GM12878 (cell line): ENCODE measurements around the gene ADCY1. TPM values are rescaled to one million over a fixed set of nuclear protein-coding genes. Genes with fewer than 3 reads are reported as not detected.

ENCODE experiments used
- ATAC-seq: fragments of 200-7000 bp; cut with Tn5 transposase; 3 replicates; pipeline ENCODE4 v1.9.1; 2020; ENCODE audit warnings: mild to moderate bottlenecking, moderate library complexity
- BruUV-seq: library from RNA; stranded (reverse); fragments of 400-500 nt; replicated peaks from 2 replicates; lab custom pipeline; 2021; lab: Mats Ljungman, UMichigan
- CTCF ChIA-PET: fragments of 300-600 bp; sonication (Branson Sonifier 250); formaldehyde crosslinking; extraction: SDS; loops from one replicate; lab custom pipeline; 2021; ENCODE audit warnings: inconsistent platforms; lab: Yijun Ruan, JAX
- POLR2A ChIA-PET: fragments of 350-600 bp; formaldehyde crosslinking; extraction: SDS; loops from one replicate; lab custom pipeline; 2021; ENCODE audit warnings: inconsistent platforms; lab: Charles Lee
- RAD21 ChIA-PET: fragments of 300-600 bp; sonication (Branson Sonifier 250); formaldehyde crosslinking; loops from one replicate; lab custom pipeline; 2023; ENCODE audit warnings: antibody characterized with exemption; ENCODE audit not compliant: unreplicated experiment; lab: Charles Lee
- SMC1A ChIA-PET: fragments of 300-600 bp; sonication (Branson Sonifier 250); formaldehyde crosslinking; loops from one replicate; lab custom pipeline; 2023; ENCODE audit not compliant: unreplicated experiment, uncharacterized antibody; lab: Charles Lee
- DNase-seq: peaks from one replicate; pipeline ENCODE4 v3.0.0-alpha.2; 2011; ENCODE audit warnings: low read depth, low spot score
- FAIRE-seq: peaks from 3 replicates; lab custom pipeline; 2011; peaks lifted over from hg19 to GRCh38; lab: Jason Lieb, UNC
- H2AFZ ChIP-seq: 2 replicates; pipeline ENCODE4 v1.6.0; 2011; ENCODE audit warnings: low read depth, low read length, control low read depth; ENCODE audit not compliant: control insufficient read depth
- H3K27ac ChIP-seq: 2 replicates; pipeline ENCODE4 v1.5.1; 2011; ENCODE audit warnings: control low read depth; ENCODE audit not compliant: control insufficient read depth, insufficient read depth
- H3K27me3 ChIP-seq, 2 experiments: replicated peaks in 1 of 2; 2 replicates each; pipeline versions ENCODE4 v1.6.0 to v1.6.1; 2011; ENCODE audit warnings: low read length in 1 of 2; ENCODE audit not compliant: control insufficient read depth in 2 of 2, insufficient read depth in 2 of 2
- H3K36me3 ChIP-seq, 2 experiments: 2 replicates each; pipeline ENCODE4 v1.5.1; 2011; ENCODE audit warnings: low read length in 1 of 2; ENCODE audit not compliant: control insufficient read depth in 2 of 2, insufficient read depth in 2 of 2
- H3K4me1 ChIP-seq: 2 replicates; pipeline ENCODE4 v1.6.1; 2011; ENCODE audit warnings: mild to moderate bottlenecking, low read length, moderate library complexity, mixed read lengths; ENCODE audit not compliant: control insufficient read depth, insufficient read depth
- H3K4me2 ChIP-seq: 2 replicates; pipeline ENCODE4 v1.6.0; 2011; ENCODE audit warnings: control low read depth; ENCODE audit not compliant: control insufficient read depth, insufficient read depth
- H3K4me3 ChIP-seq: fragments of 200-600 bp; sonication (generic); 2 replicates; pipeline ENCODE4 v1.5.1; 2016
- H3K79me2 ChIP-seq: 2 replicates; pipeline ENCODE4 v1.6.0; 2011; ENCODE audit warnings: low read length; ENCODE audit not compliant: control insufficient read depth, insufficient read depth
- H3K9ac ChIP-seq: 2 replicates; pipeline ENCODE4 v1.8.0; 2011; ENCODE audit warnings: low read length, control low read depth, mixed read lengths; ENCODE audit not compliant: control insufficient read depth, insufficient read depth
- H3K9me3 ChIP-seq: replicated peaks from 3 replicates; pipeline ENCODE4 v1.5.1; 2011; ENCODE audit warnings: mild to moderate bottlenecking, low read length; ENCODE audit not compliant: control insufficient read depth, insufficient read depth
- H4K20me1 ChIP-seq: 2 replicates; pipeline ENCODE4 v1.6.0; 2011; ENCODE audit not compliant: control insufficient read depth, insufficient read depth
- BHLHE40 ChIP-seq, 2 experiments: fragments of 450-650 bp in 1 of 2; IDR thresholded peaks; 2 replicates each; pipeline ENCODE4 v1.6.1; 2011 to 2017; ENCODE audit warnings: low read depth in 2 of 2, borderline replicate concordance in 1 of 2, improper control_type of control experiment in 1 of 2, low read length in 1 of 2, mild to moderate bottlenecking in 1 of 2
- EED ChIP-seq: sonication (generic); IDR thresholded peaks from 2 replicates; pipeline ENCODE4 v1.6.1; 2016; ENCODE audit warnings: antibody characterized with exemption, low read depth
- MEF2B ChIP-seq: fragments of 450-650 bp; IDR thresholded peaks from 2 replicates; pipeline ENCODE4 v1.6.1; 2018; ENCODE audit warnings: mild to moderate bottlenecking, moderate library complexity; ENCODE audit not compliant: partially characterized antibody, poor library complexity, severe bottlenecking
- MXI1 ChIP-seq: fragments of 150-350 bp; IDR thresholded peaks from 2 replicates; pipeline ENCODE4 v1.6.1; 2011; ENCODE audit warnings: low read depth, mild to moderate bottlenecking, inconsistent platforms, low read length, improper control_type of control experiment
- NFIC ChIP-seq: IDR thresholded peaks from 2 replicates; pipeline ENCODE4 v1.6.1; 2012; ENCODE audit warnings: low read depth, mild to moderate bottlenecking, inconsistent platforms, low read length, moderate library complexity
- NFYB ChIP-seq: IDR thresholded peaks from 2 replicates; pipeline ENCODE4 v1.6.1; 2011; ENCODE audit warnings: low read depth, mild to moderate bottlenecking, low read length, improper control_type of control experiment, moderate library complexity; ENCODE audit not compliant: insufficient read depth
- STAT3 ChIP-seq: IDR thresholded peaks from 2 replicates; pipeline ENCODE4 v1.6.1; 2011; ENCODE audit warnings: low read depth, low read length, improper control_type of control experiment
- TAF1 ChIP-seq: IDR thresholded peaks from 2 replicates; pipeline ENCODE4 v1.6.1; 2011; ENCODE audit warnings: mild to moderate bottlenecking, low read depth, low read length, borderline replicate concordance
- TARDBP ChIP-seq: IDR thresholded peaks from 2 replicates; pipeline ENCODE4 v1.6.1; 2016; ENCODE audit warnings: borderline replicate concordance
- TBL1XR1 ChIP-seq: IDR thresholded peaks from 2 replicates; pipeline ENCODE4 v1.6.1; 2012; ENCODE audit warnings: low read depth, low read length, improper control_type of control experiment
- TCF12 ChIP-seq: IDR thresholded peaks from 2 replicates; pipeline ENCODE4 v1.6.1; 2011; ENCODE audit warnings: low read depth, mild to moderate bottlenecking, low read length
- TCF3 ChIP-seq: IDR thresholded peaks from 2 replicates; pipeline ENCODE4 v1.6.1; 2012; ENCODE audit warnings: low read depth, mild to moderate bottlenecking, low read length, borderline replicate concordance; ENCODE audit not compliant: insufficient read depth
- TCF7 ChIP-seq: IDR thresholded peaks from 2 replicates; pipeline ENCODE4 v1.6.1; 2014; ENCODE audit warnings: antibody characterized with exemption, borderline replicate concordance
- WRNIP1 ChIP-seq: IDR thresholded peaks from 2 replicates; pipeline ENCODE4 v1.6.1; 2011; ENCODE audit warnings: low read depth, low read length, improper control_type of control experiment, borderline replicate concordance
- YY1 ChIP-seq: IDR thresholded peaks from 2 replicates; pipeline ENCODE4 v1.6.1; 2011; ENCODE audit warnings: low read depth, mild to moderate bottlenecking, low read length
- WGBS: methylation state at CpG from one replicate; pipeline ENCODE4 v1.1.6; 2016; ENCODE audit warnings: low lambda C conversion rate; ENCODE audit not compliant: insufficient replicate concordance, insufficient coverage; ENCODE audit errors: missing lambda C conversion rate; 5-methylcytosine and 5-hydroxymethylcytosine counted together
- in situ Hi-C: fragments of 300-500 bp; cut with MboI; formaldehyde crosslinking; loops from 9 replicates; pipeline ENCODE4 v1.14.3; 2018; ENCODE audit warnings: mixed read lengths
- intact Hi-C: fragments of 100-400 bp; cut with micrococcal nuclease; formaldehyde crosslinking; loops from one replicate; pipeline ENCODE4 v1.14.2; 2022; ENCODE audit not compliant: unreplicated experiment
- polyA plus RNA-seq, 11 experiments: library from polyadenylated mRNA; depleted of rRNA in 4 of 11; unstranded in 6 of 11; stranded (reverse) in 5 of 11; fragments of >200 nt; fragmentation: Nextera tagmentation in 4 of 11; fragmentation: Illumina TruSeq in 1 of 11; extraction: Ambion mirVana in 4 of 11; extraction: Trizol in 1 of 11; gene quantifications; 1 replicate in 1 of 11; 2 replicates in 10 of 11; pipeline versions ENCODE4 v1.2.1 to v1.2.3, GENCODE V29; 2011 to 2016; ENCODE audit warnings: inconsistent platforms in 2 of 11, missing spikeins in 2 of 11, low read depth in 1 of 11
- total RNA-seq, 4 experiments: library from RNA; depleted of rRNA in 3 of 4; stranded (reverse); fragments of >200 nt in 3 of 4; fragmentation: Illumina TruSeq in 1 of 4; extraction: Trizol in 1 of 4; gene quantifications; 2 replicates each; pipeline versions ENCODE4 v1.2.1 to v1.2.3, GENCODE V29; 2013 to 2021
- TF ChIP-seq, protein P1 (sequence below): fragments of 450-650 bp; IDR thresholded peaks from 2 replicates; pipeline ENCODE4 v1.6.1; 2017; ENCODE audit warnings: mild to moderate bottlenecking, moderate library complexity

The ADCY1 gene
- total and polyA plus RNA-seq, 10 of the 15 experiments (the other 5 are each of a cell fraction or from before 2014, with no cell fraction given), result 0.13 to 1.4 (median 0.45) TPM; not detected in 1

DNA sequence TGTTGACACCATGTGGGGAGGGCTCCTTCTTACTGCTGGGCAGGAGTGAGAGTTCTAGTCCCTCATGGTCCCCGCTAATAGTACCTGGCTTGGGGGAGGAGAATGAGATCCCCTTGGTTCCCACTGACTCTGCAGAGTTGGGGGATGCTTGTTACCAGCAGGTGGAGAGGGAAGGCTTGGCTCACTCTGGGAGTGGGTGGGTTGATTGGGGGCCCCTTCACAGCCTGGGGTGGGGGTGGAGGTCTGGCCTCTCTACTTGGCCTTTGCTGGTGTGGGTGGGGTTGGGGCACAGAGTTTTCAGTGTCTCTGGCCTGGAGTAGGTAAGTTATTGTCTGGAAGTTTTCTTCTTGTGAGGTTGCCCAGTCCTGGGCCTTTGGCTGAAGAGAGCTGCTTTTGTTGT, 31.9 kb downstream of the ADCY1 start (continued):
- TF ChIP-seq, protein P1, sequence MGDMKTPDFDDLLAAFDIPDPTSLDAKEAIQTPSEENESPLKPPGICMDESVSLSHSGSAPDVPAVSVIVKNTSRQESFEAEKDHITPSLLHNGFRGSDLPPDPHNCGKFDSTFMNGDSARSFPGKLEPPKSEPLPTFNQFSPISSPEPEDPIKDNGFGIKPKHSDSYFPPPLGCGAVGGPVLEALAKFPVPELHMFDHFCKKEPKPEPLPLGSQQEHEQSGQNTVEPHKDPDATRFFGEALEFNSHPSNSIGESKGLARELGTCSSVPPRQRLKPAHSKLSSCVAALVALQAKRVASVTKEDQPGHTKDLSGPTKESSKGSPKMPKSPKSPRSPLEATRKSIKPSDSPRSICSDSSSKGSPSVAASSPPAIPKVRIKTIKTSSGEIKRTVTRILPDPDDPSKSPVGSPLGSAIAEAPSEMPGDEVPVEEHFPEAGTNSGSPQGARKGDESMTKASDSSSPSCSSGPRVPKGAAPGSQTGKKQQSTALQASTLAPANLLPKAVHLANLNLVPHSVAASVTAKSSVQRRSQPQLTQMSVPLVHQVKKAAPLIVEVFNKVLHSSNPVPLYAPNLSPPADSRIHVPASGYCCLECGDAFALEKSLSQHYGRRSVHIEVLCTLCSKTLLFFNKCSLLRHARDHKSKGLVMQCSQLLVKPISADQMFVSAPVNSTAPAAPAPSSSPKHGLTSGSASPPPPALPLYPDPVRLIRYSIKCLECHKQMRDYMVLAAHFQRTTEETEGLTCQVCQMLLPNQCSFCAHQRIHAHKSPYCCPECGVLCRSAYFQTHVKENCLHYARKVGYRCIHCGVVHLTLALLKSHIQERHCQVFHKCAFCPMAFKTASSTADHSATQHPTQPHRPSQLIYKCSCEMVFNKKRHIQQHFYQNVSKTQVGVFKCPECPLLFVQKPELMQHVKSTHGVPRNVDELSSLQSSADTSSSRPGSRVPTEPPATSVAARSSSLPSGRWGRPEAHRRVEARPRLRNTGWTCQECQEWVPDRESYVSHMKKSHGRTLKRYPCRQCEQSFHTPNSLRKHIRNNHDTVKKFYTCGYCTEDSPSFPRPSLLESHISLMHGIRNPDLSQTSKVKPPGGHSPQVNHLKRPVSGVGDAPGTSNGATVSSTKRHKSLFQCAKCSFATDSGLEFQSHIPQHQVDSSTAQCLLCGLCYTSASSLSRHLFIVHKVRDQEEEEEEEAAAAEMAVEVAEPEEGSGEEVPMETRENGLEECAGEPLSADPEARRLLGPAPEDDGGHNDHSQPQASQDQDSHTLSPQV, result no peak
- TF ChIP-seq MEF2B, result no peak

GRCh38 chr7:45606931-45607330, 32.8 kb downstream of the ADCY1 start:
- ATAC-seq, result no peak
- SMC1A ChIA-PET, result no interaction called here
- TF ChIP-seq TCF7 (no peak), TCF3 (no peak), TAF1 (no peak), MXI1 (no peak), STAT3 (no peak), TARDBP (no peak), YY1 (no peak), BHLHE40 (IDR thresholded peaks at IDR 0.05; ENCODE audit: borderline replicate concordance in 1 of 2, low read depth in 2 of 2, low read length in 1 of 2) (no peak), TBL1XR1 (no peak), WRNIP1 (no peak), NFIC (no peak), EED (no peak), NFYB (no peak), TCF12 (no peak)
- TF ChIP-seq, protein P1, result no peak

More at GRCh38 chr7:45606931-45607330, 32.8 kb downstream of the ADCY1 start:
- DNase-seq (no peak), FAIRE-seq (no peak)
- Histone ChIP-seq H3K27me3 (no peaks in the 10 kb centered on the region; a peak in 2 of 4 replicates), H3K27ac (no peak overlapping the region), H2AFZ (no peak overlapping the region), H3K9me3 (no peaks in the 10 kb centered on the region; the same call in 2 of the 3 replicates), H3K36me3 (no peaks in the 10 kb centered on the region), H3K4me1 (no peaks in the 10 kb centered on the region), H3K4me3 (no peak overlapping the region), H3K4me2 (no peak overlapping the region), H3K9ac (no peak overlapping the region), H4K20me1 (no peaks in the 10 kb centered on the region), H3K79me2 (no peaks in the 10 kb centered on the region)
- ChIA-PET POLR2A (no interaction called here), RAD21 (no interaction called here), CTCF (interaction anchor here (0.6 to 1.5 kb wide), 2 partner anchors 56 to 1589 kb away, joined by 3 to 4 read pairs; no protein-coding TSS in a partner anchor)
- in situ Hi-C loops, result no loop called here
- 47% methylated on average over 7 of the region's 7 CpGs for WGBS
- BruUV-seq, result no TSS peak
- intact Hi-C loops, result no loop called here
